Neural progenitor cell (in vitro differentiated cells): ENCODE results near the gene PPM1L.

Experiments used
- EZH2 ChIP-seq: fragments of 200-600 bp; sonication (generic); IDR thresholded peaks from 2 replicates; pipeline ENCODE4 v1.6.1; 2017; ENCODE audit warnings: antibody characterized with exemption, mild to moderate bottlenecking, moderate library complexity
- EZH2phosphoT487 ChIP-seq: fragments of 200-600 bp; sonication (generic); IDR thresholded peaks from 2 replicates; pipeline ENCODE4 v1.6.1; 2017; ENCODE audit warnings: antibody characterized with exemption
- TF ChIP-seq, protein P1 (sequence below): fragments of 200-600 bp; sonication (generic); IDR thresholded peaks from 2 replicates; pipeline ENCODE4 v1.5.1; 2017; ENCODE audit warnings: antibody characterized with exemption, mild to moderate bottlenecking

DNA sequence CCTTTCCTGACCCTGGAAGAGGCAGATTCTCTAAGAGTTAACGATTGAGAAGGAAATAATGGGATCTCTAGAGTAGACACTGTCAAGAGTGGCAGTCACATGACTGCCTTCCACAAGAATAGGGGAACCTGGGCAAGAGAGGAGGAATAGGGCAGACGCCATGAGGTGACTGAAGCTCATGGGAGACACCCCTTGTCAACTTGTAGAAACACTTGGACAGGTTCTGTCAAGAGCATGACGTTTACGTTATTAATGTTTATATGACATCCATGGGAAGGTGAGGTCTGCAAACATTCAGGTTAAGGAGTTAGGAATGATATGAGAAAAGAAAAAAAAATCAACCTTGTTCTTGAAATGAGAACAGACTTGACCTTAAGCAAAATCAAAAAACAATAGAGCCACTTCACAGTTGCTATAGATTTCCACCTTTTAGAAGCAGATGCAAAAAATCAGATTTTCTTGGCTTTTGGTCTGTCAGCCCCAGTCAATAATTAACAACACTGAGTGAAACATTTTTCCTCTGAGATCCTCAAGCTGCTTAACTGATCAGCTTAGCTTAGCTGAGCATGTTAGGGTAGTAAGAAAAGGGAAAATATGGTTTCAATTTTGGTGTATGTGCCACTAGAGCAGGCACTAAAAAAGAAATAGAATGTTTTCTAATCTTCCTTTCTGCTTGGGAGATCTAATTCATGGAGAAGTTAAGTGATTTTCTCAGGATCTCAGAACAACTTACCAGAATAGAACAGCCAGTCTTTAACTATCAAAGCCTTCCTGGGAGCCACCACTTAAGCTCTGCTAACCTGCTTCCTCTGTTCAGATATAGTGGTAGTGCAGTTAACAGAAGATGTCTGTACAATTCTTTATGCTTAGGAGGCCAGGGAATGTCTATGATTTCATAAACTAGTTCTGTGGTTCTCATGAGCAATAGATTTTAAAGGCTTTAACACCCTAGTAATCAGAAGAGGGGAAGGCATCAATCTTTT, 232.2 kb downstream of the PPM1L start:
- TF ChIP-seq, protein P1, sequence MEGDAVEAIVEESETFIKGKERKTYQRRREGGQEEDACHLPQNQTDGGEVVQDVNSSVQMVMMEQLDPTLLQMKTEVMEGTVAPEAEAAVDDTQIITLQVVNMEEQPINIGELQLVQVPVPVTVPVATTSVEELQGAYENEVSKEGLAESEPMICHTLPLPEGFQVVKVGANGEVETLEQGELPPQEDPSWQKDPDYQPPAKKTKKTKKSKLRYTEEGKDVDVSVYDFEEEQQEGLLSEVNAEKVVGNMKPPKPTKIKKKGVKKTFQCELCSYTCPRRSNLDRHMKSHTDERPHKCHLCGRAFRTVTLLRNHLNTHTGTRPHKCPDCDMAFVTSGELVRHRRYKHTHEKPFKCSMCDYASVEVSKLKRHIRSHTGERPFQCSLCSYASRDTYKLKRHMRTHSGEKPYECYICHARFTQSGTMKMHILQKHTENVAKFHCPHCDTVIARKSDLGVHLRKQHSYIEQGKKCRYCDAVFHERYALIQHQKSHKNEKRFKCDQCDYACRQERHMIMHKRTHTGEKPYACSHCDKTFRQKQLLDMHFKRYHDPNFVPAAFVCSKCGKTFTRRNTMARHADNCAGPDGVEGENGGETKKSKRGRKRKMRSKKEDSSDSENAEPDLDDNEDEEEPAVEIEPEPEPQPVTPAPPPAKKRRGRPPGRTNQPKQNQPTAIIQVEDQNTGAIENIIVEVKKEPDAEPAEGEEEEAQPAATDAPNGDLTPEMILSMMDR, result no peak
- TF ChIP-seq EZH2, result no peak
- no peak for TF ChIP-seq EZH2phosphoT487
